GM13976 (cell line): Measurements from ENCODE around the gene RNF187.
"Not testable (repeated sequence)": the region's sequence is repeated elsewhere in the genome, so short reads cannot be mapped to it uniquely, and the experiment has no call there.

Experiments used
- DNase-seq: peaks from one replicate; pipeline ENCODE4 v3.0.0; 2012; ENCODE audit warnings: low spot score
- in situ Hi-C: fragments of 300-500 bp; cut with MboI; formaldehyde crosslinking; loops from one replicate; pipeline ENCODE4 v1.12.0; 2022; ENCODE audit warnings: low sequenced_read_pairs, mixed read lengths, inconsistent platforms; ENCODE audit not compliant: unreplicated experiment
- TF ChIP-seq, protein P1 (sequence below): IDR thresholded peaks from 2 replicates; pipeline ENCODE4 v1.5.1; 2012; ENCODE audit warnings: borderline replicate concordance, mild to moderate bottlenecking; ENCODE audit not compliant: insufficient read depth; ENCODE audit errors: extremely low read depth, missing control alignments, control extremely low read depth

Gene RNF187

DNA sequence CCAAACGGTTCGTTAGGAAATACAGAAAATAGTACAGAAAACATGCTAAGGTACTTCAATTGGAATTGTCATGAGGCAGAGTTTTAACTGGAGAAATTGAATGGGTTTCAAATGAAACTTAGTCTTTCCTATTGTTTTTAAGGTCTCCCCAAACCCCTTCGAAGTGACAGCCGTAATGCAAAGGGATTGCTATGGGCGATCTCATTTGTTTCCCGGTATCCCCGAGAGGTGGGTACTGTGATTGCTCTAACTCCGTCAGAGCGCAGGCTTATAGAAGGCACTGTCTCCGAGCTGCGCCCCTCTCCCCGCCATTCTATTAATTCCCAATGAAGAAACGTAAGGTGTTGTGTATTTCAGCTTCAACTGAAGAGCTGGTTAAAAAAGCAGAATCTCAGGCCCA, 22.0 kb upstream of the RNF187 start:
- in situ Hi-C loops: no loop called here
- no peak for DNase-seq

GRCh38 chr1:228465571-228466146, 21.5 kb upstream of the RNF187 start:
- TF ChIP-seq, protein P1, sequence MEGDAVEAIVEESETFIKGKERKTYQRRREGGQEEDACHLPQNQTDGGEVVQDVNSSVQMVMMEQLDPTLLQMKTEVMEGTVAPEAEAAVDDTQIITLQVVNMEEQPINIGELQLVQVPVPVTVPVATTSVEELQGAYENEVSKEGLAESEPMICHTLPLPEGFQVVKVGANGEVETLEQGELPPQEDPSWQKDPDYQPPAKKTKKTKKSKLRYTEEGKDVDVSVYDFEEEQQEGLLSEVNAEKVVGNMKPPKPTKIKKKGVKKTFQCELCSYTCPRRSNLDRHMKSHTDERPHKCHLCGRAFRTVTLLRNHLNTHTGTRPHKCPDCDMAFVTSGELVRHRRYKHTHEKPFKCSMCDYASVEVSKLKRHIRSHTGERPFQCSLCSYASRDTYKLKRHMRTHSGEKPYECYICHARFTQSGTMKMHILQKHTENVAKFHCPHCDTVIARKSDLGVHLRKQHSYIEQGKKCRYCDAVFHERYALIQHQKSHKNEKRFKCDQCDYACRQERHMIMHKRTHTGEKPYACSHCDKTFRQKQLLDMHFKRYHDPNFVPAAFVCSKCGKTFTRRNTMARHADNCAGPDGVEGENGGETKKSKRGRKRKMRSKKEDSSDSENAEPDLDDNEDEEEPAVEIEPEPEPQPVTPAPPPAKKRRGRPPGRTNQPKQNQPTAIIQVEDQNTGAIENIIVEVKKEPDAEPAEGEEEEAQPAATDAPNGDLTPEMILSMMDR: no peak
- no peak for DNase-seq
- in situ Hi-C loops: no loop called here

More for the DNA sequence above, 22.0 kb upstream of the RNF187 start:
- TF ChIP-seq, protein P1: no peak

GRCh38 chr1:228468188-228468587, 19.0 kb upstream of the RNF187 start:
- in situ Hi-C loops, DNase-seq: not testable (repeated sequence)

GRCh38 chr1:228469413-228470162, 17.6 kb upstream of the RNF187 start:
- no peak for DNase-seq
- in situ Hi-C loops: no loop called here
- TF ChIP-seq, protein P1: no peak

DNA sequence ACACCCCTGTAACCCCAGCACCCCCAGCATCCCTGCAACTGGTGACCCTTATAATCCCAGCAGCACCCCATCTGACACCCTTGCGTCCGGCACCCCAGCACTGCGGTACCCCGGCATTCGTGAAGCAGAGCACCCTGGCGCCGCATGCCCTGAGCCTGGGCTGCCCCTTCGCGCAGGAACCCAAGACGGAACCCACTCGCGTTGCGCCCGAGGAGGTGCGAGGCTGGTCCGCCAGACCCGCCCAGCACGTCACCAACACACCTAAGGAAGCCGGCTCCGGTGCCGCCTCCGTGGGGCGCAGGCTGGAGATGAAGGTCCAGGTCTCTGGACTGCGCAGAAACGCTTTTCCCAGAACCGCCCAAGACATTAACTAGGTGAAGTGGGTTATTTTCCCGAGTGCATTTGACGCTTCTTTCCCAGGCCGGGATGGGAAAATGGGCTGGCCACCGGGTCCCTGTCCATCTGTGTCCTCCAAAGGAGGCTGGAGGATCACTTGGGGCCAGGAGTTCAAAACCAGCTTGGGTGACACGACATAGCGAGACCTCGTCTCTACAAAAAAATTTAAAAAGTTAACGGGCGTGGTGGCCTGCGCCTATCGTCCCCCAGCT, 15.9 kb upstream of the RNF187 start:
- no peak for DNase-seq
- TF ChIP-seq, protein P1: no peak
- in situ Hi-C loops: no loop called here

DNA sequence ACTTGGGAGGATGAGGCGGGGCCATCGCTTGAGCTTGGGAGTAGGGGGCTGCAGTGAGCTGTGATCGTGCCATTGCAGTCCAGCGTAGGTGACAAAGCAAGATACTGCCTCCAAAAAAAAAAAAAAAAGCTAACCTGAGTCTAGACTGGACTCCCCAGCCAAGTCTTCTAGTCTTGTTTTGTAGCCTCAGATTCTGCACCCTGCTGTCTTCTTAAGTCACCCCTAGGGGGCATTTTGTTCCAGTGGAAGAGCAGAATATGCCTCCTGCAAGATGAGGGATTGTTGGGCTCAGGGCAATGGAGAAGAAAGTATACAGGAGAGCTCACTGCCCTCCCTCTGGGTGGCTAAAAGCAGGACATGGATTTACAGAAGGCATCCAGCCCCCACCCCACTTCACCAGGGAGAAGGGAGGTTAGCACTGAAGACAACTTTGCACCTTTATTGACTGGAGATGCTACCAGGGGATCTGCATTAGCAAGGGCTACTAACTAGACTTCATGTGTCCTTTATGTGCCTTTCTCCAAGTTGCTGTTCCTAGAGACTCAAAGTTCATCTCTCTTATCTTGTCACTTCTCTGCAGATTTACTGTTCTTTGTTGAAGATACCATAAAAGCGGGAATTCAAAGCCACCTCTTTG, 15.3 kb upstream of the RNF187 start:
- in situ Hi-C loops: no loop called here
- peak; percentile 70 for DNase-seq
- TF ChIP-seq, protein P1: peak; percentile 47

DNA sequence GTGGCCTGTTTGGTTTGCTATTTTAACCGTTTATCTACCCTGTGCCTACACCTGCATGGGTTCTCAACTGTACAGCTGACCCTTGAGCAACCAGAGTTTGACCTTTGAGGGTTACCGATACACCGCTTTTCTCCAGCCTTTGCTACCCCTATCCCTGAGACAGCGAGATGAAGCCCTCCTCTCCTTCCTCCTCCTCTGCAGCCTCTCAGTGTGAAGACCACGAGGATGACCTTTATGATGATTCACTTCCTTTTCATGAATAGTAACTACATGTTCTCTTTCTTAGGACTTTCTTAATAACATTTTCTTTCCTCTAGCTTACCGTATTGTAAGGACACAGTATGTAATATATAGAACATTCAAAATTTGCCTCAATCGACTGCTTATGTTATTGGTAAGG, 14.5 kb upstream of the RNF187 start:
- DNase-seq: no peak
- in situ Hi-C loops: no loop called here
- TF ChIP-seq, protein P1: no peak
